ENCODE measurements around the gene FNBP1. TPM values are rescaled to one million over a fixed set of nuclear protein-coding genes. Genes with fewer than 3 reads are reported as not detected.

FNBP1 gene
- total RNA-seq, 1 experiment from 2014 or later: 80.7 TPM

DNA sequence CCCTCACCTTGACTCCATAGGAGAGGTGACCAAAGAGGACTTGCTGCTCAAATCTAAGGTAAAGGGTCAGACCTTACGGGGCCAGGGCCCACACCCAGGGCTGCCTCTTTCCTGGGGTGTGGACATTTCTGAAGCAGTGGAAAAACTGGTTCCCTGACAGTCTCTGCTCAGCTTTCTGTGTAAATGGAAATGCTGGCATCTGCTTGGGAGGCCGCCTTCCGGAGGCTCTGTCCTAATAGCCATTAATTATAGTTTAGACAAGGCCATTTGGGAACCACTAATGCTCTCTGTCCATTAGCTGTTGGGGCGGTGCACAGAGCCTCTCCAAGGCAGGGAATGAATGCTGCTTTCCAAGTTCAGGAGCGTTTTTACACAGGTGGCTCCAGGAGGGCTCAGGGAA is 190.4 kb downstream of the FNBP1 start:
- no peaks in the 10 kb centered on the region for H3K79me2 ChIP-seq (ENCODE audit: low read depth)
- H2AFZ ChIP-seq: no peak overlapping the region
- ChIA-PET CTCF (interaction anchor here (1.2 kb wide), 1 partner anchor 11 kb away, joined by 3 read pairs; no protein-coding TSS in a partner anchor), POLR2A (ENCODE audit: unreplicated experiment) (interaction anchor here (0.6 kb wide), 1 partner anchor 213 kb away, joined by 43 read pairs; no protein-coding TSS in a partner anchor)
- intact Hi-C loops (cut with micrococcal nuclease; ENCODE audit: unreplicated experiment): no loop called here
- DNase-seq: peak; percentile 45 to 83
- peak overlapping the region; percentile 15 for H3K27ac ChIP-seq
- no peaks in the 10 kb centered on the region; the same call in 1 of the 2 replicates for H3K9me3 ChIP-seq (ENCODE audit: insufficient read depth, low read depth)
- H3F3A ChIP-seq (ENCODE audit: insufficient read depth, low read depth): peaks cover 18% of the 10 kb centered on the region
- no peaks in the 10 kb centered on the region for H4K20me1 ChIP-seq (ENCODE audit: insufficient read depth)
- peaks cover 24% of the 10 kb centered on the region for H3K4me1 ChIP-seq (replicated peaks; ENCODE audit: insufficient read depth)
- no peak for TF ChIP-seq EZH2 (IDR thresholded peaks at IDR 0.05; ENCODE audit: low read depth)
- TF ChIP-seq, protein P1, sequence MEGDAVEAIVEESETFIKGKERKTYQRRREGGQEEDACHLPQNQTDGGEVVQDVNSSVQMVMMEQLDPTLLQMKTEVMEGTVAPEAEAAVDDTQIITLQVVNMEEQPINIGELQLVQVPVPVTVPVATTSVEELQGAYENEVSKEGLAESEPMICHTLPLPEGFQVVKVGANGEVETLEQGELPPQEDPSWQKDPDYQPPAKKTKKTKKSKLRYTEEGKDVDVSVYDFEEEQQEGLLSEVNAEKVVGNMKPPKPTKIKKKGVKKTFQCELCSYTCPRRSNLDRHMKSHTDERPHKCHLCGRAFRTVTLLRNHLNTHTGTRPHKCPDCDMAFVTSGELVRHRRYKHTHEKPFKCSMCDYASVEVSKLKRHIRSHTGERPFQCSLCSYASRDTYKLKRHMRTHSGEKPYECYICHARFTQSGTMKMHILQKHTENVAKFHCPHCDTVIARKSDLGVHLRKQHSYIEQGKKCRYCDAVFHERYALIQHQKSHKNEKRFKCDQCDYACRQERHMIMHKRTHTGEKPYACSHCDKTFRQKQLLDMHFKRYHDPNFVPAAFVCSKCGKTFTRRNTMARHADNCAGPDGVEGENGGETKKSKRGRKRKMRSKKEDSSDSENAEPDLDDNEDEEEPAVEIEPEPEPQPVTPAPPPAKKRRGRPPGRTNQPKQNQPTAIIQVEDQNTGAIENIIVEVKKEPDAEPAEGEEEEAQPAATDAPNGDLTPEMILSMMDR (conservative IDR thresholded peaks at IDR 0.05): no peak
- no peak overlapping the region for H3K4me3 ChIP-seq
- peak overlapping the region; percentile 37 for H3K4me2 ChIP-seq
- no peaks in the 10 kb centered on the region for H3K36me3 ChIP-seq (ENCODE audit: low read depth)
- no TSS peak for BruUV-seq (replicated peaks)
- H3K9me2 ChIP-seq (ENCODE audit: insufficient read depth): no peaks in the 10 kb centered on the region
- H3K27me3 ChIP-seq (ENCODE audit: insufficient read depth, low read depth): no peaks in the 10 kb centered on the region

DNA sequence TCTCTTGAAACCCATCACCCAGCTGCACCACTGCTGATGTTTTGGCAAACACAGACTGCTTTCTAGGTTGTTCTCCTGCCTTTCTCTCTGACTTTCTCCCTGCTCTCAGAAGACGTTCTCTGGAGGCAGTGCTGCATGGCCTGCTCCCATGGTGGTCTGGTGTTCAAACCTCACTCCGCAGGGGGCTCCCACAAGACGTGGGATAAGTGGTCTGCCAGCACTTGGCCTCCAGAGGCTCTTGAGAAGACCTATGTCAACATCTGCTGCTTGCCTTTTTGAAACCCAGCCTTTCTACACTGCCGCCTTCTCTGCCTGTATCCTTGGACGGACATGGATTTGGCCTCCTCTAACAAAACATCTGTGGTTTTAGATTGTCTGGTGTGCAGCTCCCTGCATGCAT is 191.2 kb downstream of the FNBP1 start:
- ChIA-PET POLR2A (ENCODE audit: unreplicated experiment) (no interaction called here), CTCF (interaction anchor here (1.2 kb wide), 1 partner anchor 12 kb away, joined by 3 read pairs; no protein-coding TSS in a partner anchor)
- H3K27ac ChIP-seq: no peak overlapping the region
- intact Hi-C loops (cut with micrococcal nuclease; ENCODE audit: unreplicated experiment): no loop called here
- H3K36me3 ChIP-seq (ENCODE audit: low read depth): no peaks in the 10 kb centered on the region
- no peaks in the 10 kb centered on the region for H3K27me3 ChIP-seq (ENCODE audit: insufficient read depth, low read depth)
- peaks cover 18% of the 10 kb centered on the region for H3F3A ChIP-seq (ENCODE audit: insufficient read depth, low read depth)
- peaks cover 24% of the 10 kb centered on the region for H3K4me1 ChIP-seq (replicated peaks; ENCODE audit: insufficient read depth)
- H3K79me2 ChIP-seq (ENCODE audit: low read depth): no peaks in the 10 kb centered on the region
- H3K4me3 ChIP-seq: no peak overlapping the region
- peak overlapping the region; percentile 37; the same call in 1 of the 2 replicates for H3K4me2 ChIP-seq
- H2AFZ ChIP-seq: no peak overlapping the region
- no TSS peak for BruUV-seq (replicated peaks)
- H3K9me2 ChIP-seq (ENCODE audit: insufficient read depth): no peaks in the 10 kb centered on the region
- H3K9me3 ChIP-seq (ENCODE audit: insufficient read depth, low read depth): no peaks in the 10 kb centered on the region; the same call in 1 of the 2 replicates
- DNase-seq: no peak
- no peak for TF ChIP-seq EZH2 (IDR thresholded peaks at IDR 0.05; ENCODE audit: low read depth)
- TF ChIP-seq, protein P1 (conservative IDR thresholded peaks at IDR 0.05): no peak
- no peaks in the 10 kb centered on the region for H4K20me1 ChIP-seq (ENCODE audit: insufficient read depth)

DNA sequence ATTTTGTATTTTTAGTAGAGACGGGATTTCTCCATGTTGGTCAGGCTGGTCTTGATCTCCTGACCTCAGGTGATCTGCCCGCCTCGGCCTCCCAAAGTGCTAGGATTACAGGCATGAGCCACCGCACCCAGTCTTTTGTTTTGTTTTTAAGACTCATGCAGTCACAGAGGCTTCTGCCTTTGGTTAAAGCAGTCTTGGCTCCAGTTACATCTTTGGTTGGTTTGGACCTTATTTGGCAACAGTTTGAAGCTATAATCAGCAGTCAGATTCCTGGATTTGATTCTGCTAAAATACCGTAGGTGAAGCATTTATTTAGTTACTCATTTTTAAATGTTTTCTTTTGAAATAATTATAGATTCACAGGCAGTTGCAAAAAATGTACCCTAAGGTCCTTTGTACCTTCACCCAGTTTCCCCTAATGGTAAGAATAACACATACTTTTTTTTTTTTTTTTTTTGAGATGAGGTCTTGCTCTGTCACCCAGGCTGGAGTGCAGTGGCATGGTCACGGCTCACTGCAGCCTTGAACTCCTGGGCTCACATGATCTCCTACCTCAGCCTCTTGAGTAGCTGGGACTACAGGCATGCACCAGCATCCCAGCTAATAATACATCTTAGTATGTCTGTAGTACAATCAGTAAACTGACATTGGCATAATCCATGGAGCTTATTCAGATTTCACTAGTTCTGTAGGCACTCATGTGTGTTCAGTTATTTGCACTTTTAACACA is 192.0 kb downstream of the FNBP1 start:
- H3K4me1 ChIP-seq (replicated peaks; ENCODE audit: insufficient read depth): peaks cover 24% of the 10 kb centered on the region
- no peaks in the 10 kb centered on the region for H4K20me1 ChIP-seq (ENCODE audit: insufficient read depth)
- ChIA-PET CTCF (no interaction called here), POLR2A (ENCODE audit: unreplicated experiment) (no interaction called here)
- no peak for DNase-seq
- H3K4me2 ChIP-seq: no peak overlapping the region
- no peak for TF ChIP-seq EZH2 (IDR thresholded peaks at IDR 0.05; ENCODE audit: low read depth)
- TF ChIP-seq, protein P1 (conservative IDR thresholded peaks at IDR 0.05): no peak
- H3K36me3 ChIP-seq (ENCODE audit: low read depth): no peaks in the 10 kb centered on the region
- no peak overlapping the region for H3K4me3 ChIP-seq
- no peaks in the 10 kb centered on the region for H3K27me3 ChIP-seq (ENCODE audit: insufficient read depth, low read depth)
- no peaks in the 10 kb centered on the region for H3K9me2 ChIP-seq (ENCODE audit: insufficient read depth)
- H2AFZ ChIP-seq: no peak overlapping the region
- H3K9me3 ChIP-seq (ENCODE audit: insufficient read depth, low read depth): no peaks in the 10 kb centered on the region; the same call in 1 of the 2 replicates
- no peak overlapping the region for H3K27ac ChIP-seq
- H3F3A ChIP-seq (ENCODE audit: insufficient read depth, low read depth): peaks cover 18% of the 10 kb centered on the region
- BruUV-seq (replicated peaks): no TSS peak
- H3K79me2 ChIP-seq (ENCODE audit: low read depth): no peaks in the 10 kb centered on the region
- intact Hi-C loops (cut with micrococcal nuclease; ENCODE audit: unreplicated experiment): no loop called here

Measured in PC-9 (cell line).